Nephron (organoid): Measurements from ENCODE around the gene LGALS4.
"Not testable (repeated sequence)": the region's sequence is repeated elsewhere in the genome, so short reads cannot be mapped to it uniquely, and the experiment has no call there.

Experiments
- H3K27ac Mint-ChIP-seq, 3 experiments: 2 replicates each; pipeline ENCODE4 v1.8.0; 2020; ENCODE audit warnings: mixed read lengths in 3 of 3, mild to moderate bottlenecking in 2 of 3, moderate library complexity in 1 of 3
- H3K27me3 Mint-ChIP-seq: 2 replicates; pipeline ENCODE4 v1.8.0; 2021; ENCODE audit warnings: low read depth, mild to moderate bottlenecking, moderate library complexity, mixed read lengths
- H3K36me3 Mint-ChIP-seq: 2 replicates; pipeline ENCODE4 v1.8.0; 2020; ENCODE audit warnings: low read depth, mixed read lengths
- H3K4me1 Mint-ChIP-seq: 2 replicates; pipeline ENCODE4 v1.8.0; 2020; ENCODE audit warnings: mixed read lengths
- H3K4me3 Mint-ChIP-seq, 3 experiments: 2 replicates each; pipeline ENCODE4 v1.8.0; 2020; ENCODE audit warnings: mild to moderate bottlenecking in 3 of 3, mixed read lengths in 3 of 3, moderate library complexity in 2 of 3
- H3K9me3 Mint-ChIP-seq: 2 replicates; pipeline ENCODE4 v1.8.0; 2020; ENCODE audit warnings: mixed read lengths
- TF ChIP-seq, protein P1 (sequence below), 3 experiments: fragments of 200-600 bp; sonication (generic); IDR thresholded peaks; one replicate each; pipeline ENCODE4 v1.5.0; 2021; ENCODE audit warnings: antibody characterized with exemption in 3 of 3; ENCODE audit not compliant: unreplicated experiment in 3 of 3

LGALS4 gene

GRCh38 chr19:38766276-38767047 lies 46.3 kb downstream of the LGALS4 start:
- Mint-ChIP-seq H3K27ac (peak overlapping the region in 1 of 3 experiments; percentile 63), H3K4me3 (no peak overlapping the region), H3K36me3 (no peaks in the 10 kb centered on the region), H3K9me3 (peaks cover 4% of the 10 kb centered on the region), H3K4me1 (no peaks in the 10 kb centered on the region), H3K27me3 (no peaks in the 10 kb centered on the region)
- TF ChIP-seq, protein P1, sequence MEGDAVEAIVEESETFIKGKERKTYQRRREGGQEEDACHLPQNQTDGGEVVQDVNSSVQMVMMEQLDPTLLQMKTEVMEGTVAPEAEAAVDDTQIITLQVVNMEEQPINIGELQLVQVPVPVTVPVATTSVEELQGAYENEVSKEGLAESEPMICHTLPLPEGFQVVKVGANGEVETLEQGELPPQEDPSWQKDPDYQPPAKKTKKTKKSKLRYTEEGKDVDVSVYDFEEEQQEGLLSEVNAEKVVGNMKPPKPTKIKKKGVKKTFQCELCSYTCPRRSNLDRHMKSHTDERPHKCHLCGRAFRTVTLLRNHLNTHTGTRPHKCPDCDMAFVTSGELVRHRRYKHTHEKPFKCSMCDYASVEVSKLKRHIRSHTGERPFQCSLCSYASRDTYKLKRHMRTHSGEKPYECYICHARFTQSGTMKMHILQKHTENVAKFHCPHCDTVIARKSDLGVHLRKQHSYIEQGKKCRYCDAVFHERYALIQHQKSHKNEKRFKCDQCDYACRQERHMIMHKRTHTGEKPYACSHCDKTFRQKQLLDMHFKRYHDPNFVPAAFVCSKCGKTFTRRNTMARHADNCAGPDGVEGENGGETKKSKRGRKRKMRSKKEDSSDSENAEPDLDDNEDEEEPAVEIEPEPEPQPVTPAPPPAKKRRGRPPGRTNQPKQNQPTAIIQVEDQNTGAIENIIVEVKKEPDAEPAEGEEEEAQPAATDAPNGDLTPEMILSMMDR (IDR thresholded peaks at IDR 0.05; ENCODE audit: unreplicated experiment in 3 of 3), result no peak

DNA sequence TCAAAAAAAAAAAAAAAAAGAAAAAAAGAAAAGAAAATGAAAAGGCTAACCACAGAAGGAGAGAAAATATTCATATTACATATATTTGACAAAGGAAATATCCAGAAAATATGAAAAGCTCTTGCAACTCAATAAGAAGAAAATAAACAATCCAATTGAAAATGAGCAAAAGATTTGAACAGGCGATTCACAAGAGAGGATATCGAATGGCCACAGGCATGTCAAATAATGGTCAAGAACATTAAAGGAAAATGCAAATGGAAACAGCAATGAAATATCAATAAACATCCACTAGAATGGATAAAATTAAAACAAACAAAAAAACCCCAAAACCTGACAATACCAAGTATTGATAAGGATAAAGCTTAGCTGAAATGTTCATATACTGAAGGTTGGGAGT lies 47.5 kb downstream of the LGALS4 start:
- TF ChIP-seq, protein P1 (IDR thresholded peaks at IDR 0.05; ENCODE audit: unreplicated experiment in 3 of 3), result no peak
- H3K4me3 Mint-ChIP-seq, result no peak overlapping the region
- H3K27me3 Mint-ChIP-seq, result no peaks in the 10 kb centered on the region
- H3K9me3 Mint-ChIP-seq, result peaks cover 4% of the 10 kb centered on the region
- no peaks in the 10 kb centered on the region for H3K36me3 Mint-ChIP-seq
- no peaks in the 10 kb centered on the region for H3K4me1 Mint-ChIP-seq
- peak overlapping the region in 1 of 3 experiments; percentile 33 for H3K27ac Mint-ChIP-seq

DNA sequence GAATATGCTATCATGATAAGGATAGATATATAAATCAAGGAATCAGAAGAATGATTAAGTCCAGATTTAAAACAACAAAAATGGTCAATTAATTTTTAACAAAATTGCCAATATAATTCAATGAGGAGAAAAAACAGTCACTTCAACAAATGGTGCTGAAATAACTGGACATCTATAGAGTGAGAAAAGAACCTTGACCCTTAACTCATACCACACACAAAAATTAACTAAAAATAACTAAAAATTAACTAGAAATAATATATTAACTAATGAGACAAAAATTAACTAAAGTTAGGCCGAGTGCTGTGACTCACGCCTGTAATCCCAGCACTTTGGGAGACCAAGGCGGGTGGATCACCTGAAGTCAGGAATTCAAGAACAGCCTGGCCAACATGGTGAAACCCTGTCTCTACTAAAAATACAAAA lies 48.9 kb downstream of the LGALS4 start:
- Mint-ChIP-seq H3K4me1 (no peaks in the 10 kb centered on the region), H3K27me3 (no peaks in the 10 kb centered on the region), H3K9me3 (peaks cover 4% of the 10 kb centered on the region), H3K4me3 (peak overlapping the region in 1 of 3 experiments; percentile 35), H3K36me3 (no peaks in the 10 kb centered on the region), H3K27ac (peak overlapping the region; percentile 74 to 98 (median 97))
- TF ChIP-seq, protein P1 (IDR thresholded peaks at IDR 0.05; ENCODE audit: unreplicated experiment in 3 of 3), result no peak

DNA sequence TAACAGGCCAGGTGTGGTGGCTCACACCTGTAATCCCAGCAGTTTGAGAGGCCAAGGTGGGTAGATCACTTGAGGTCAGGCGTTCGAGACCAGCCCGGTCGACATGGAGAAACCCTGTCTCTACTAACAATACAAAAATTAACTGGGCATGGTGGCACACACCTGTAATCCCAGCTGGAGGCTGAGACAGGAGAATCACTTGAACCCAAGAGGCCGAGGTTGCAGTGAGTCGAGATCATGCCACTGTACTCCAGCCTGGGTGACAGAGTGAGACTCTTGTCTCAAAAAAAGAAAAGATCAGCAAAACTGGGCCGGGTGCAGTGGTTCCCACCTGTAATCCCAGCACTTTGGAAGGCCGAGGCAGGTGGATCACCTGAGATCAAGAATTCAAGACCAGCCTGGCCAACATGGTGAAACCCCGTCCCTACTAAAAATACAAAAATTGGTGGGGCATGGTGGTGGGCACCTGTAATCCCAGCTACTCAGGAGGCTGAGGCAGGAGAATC lies 50.8 kb downstream of the LGALS4 start:
- not testable (repeated sequence) for H3K9me3 Mint-ChIP-seq, H3K4me1 Mint-ChIP-seq, H3K4me3 Mint-ChIP-seq, H3K27me3 Mint-ChIP-seq, H3K36me3 Mint-ChIP-seq
- H3K27ac Mint-ChIP-seq, result peak overlapping the region in 1 of 3 experiments; percentile 68

DNA sequence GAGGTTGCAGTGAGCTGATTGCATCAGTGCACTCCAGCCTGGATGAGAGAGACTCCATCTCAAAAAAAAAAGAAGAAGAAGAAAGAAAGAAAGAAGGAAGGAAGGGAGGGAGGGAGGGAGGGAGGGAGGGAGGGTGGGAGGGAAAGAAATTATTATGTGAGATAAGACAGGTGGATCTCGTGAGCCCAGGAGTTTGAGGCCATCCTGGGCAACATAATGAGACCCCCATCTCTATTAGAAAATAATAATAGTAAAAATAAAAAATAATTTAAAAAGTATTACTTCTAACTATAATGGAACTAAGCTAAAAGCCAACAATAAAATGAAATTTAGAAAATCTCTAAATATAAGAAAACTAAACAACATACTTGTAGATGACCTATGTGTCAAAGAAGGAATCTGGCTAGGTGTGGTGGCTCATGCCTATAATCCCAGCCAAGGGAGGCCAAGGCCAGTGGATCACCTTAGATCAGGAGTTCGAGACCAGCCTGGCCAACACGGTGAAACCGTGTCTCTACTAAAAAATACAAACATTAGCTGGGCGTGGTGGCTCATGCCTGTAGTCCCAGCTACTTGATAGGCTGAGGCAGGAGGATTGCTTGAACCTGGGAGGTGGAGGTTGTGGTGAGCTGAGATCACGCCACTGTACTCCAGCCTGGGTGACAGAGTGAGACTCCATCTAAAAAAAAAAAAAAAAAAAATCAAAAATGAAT lies 51.8 kb downstream of the LGALS4 start:
- not testable (repeated sequence) for H3K27me3 Mint-ChIP-seq, H3K36me3 Mint-ChIP-seq, H3K27ac Mint-ChIP-seq, H3K4me3 Mint-ChIP-seq, H3K9me3 Mint-ChIP-seq, H3K4me1 Mint-ChIP-seq

- H3K27me3 Mint-ChIP-seq, result no peaks in the 10 kb centered on the region
- no peaks in the 10 kb centered on the region for H3K4me1 Mint-ChIP-seq
- H3K36me3 Mint-ChIP-seq, result no peaks in the 10 kb centered on the region
- H3K27ac Mint-ChIP-seq, result peak overlapping the region in 1 of 3 experiments; percentile 46
- TF ChIP-seq, protein P1 (IDR thresholded peaks at IDR 0.05; ENCODE audit: unreplicated experiment in 3 of 3), result no peak
- no peak overlapping the region for H3K4me3 Mint-ChIP-seq
- peaks cover 3% of the 10 kb centered on the region for H3K9me3 Mint-ChIP-seq
These were observed 53.1 kb downstream of the LGALS4 start for GRCh38 chr19:38759590-38760003.

DNA sequence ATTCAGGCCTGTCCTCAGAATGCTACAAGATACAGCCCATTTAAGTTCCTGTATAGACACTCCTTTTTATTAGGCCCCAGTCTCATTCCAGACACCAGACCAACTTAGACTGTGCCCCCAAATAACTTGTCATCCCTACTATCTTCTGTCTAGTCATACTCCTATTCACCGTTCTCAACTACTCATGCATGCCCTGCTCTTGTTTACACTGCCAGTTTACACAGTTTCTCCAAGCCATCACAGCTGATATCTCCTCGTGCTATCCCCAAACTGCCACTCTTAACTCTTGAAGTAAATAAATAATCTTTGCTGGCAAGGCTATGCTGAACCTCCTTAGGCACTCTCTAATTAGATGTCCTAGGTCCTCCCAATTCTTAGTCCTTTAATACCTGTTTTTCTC lies 58.5 kb downstream of the LGALS4 start:
- H3K9me3 Mint-ChIP-seq, H3K27ac Mint-ChIP-seq, H3K36me3 Mint-ChIP-seq, H3K4me1 Mint-ChIP-seq, H3K4me3 Mint-ChIP-seq, H3K27me3 Mint-ChIP-seq: not testable (repeated sequence)

DNA sequence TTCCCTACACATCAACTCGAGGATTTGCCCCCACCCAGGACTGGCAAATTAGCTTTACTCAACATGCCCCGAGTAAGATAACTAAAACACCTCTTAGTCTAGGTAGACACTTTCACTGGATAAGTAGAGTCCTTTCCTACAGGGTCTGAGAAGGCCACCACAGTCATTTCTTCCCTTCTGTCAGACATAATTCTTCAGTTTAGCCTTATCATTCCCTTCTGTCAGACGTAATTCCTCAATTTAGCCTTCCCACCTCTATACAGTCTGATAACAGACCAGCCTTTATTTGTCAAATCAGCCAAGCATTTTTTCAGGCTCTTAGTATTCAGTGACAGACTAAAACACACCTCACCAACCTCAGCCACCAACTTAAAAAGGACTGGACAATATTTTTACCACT lies 59.0 kb downstream of the LGALS4 start:
- H3K4me3 Mint-ChIP-seq, H3K4me1 Mint-ChIP-seq, H3K27ac Mint-ChIP-seq, H3K27me3 Mint-ChIP-seq, H3K36me3 Mint-ChIP-seq, H3K9me3 Mint-ChIP-seq: not testable (repeated sequence)
